Amygdala (tissue), 56 donors: ENCODE measurements around the gene SUSD2.
A peak's percentile ranks its signal among the peaks of the same experiment; 100 is the strongest.
"Not testable (repeated sequence)": the region's sequence is repeated elsewhere in the genome, so short reads cannot be mapped to it uniquely, and the experiment has no call there.

Experiments used
- DNase-seq, 56 donors: peaks; one replicate each; lab custom pipeline; 2025; lab: John Stamatoyannopoulos, UW

Gene SUSD2

GRCh38 chr22:24186892-24187670 is 5.8 kb downstream of the SUSD2 start:
- DNase-seq = no peak

DNA sequence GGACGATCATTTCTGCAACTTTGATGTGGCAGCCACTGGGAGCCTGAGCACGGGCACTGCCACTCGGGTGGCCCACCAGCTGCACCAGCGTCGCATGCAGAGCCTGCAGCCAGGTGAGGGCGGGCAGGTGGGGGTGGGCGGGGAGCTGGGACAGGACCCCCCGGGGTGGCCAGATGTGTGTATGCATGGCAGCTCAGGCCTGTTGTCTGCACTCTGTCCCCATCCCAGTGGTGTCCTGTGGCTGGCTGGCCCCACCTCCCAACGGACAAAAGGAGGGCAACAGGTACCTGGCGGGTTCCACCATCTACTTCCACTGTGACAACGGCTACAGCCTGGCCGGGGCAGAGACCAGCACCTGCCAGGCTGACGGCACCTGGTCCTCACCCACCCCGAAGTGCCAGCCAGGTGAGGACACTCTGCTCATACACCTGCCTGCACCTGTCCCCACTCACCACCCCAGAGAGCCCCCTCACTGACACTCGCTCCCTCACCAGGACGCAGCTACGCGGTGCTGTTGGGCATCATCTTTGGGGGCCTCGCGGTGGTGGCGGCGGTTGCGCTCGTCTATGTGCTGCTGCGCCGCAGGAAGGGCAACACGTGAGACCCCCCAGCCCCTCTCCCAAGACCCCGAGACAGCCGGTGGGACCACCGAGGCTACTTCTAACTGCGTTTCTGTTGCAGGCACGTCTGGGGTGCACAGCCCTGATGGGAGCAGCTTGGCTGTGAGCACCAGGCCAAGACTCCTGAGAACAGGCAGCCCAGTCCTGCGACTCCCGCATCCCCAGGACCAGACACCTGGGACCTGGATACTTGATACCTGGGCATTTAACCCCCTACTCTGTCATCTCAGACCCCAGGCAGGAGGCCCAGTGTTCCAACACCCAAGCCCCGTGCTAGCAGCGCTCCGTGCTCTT is 6.7 kb downstream of the SUSD2 start:
- no peak for DNase-seq

- no peak for DNase-seq
Observed at GRCh38 chr22:24188705-24189248, 7.5 kb downstream of the SUSD2 start.

DNA sequence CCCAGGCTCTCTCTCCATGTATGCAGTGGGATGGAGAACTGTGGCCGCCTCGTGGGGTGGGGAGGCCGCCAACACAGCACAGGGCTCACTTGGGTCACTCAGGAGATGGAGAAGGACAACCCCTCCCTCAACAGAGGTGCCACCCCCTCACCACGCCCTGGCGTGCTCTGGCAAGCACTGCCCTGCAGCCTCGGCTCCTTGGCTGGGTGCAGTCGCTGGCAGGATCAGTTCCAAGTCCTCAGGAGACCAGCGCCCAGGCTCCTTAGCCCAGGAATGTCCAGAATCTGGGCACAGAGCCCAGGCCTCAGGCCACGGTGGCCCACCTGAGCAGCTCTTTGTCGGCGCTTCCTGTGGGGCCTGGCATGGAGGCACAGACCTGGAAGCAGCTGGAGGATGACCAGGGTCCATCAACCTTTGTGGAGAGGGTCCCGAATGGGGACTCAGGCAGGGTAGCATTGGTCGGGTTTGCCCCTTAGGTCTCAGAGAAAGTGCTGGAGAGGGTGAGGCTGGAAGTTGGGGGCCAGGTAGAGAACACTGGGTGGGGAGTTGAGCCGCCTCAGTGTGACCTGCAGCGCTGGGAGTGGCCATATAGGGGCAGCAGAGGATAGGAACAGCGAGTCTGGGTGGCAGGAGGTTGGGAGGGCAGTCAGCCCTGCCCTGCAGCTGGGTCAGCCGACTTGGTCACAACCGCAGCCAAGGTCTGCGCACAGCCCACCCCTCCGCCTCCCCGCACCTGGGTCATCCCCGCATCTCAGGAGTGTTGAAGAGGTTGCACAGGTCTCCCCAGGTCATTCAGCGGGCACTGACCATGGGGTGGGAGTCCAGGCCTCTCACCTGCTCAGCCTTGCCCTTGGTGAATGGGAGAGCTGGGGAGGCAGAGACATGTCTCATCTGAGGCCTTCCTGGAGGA is 8.2 kb downstream of the SUSD2 start:
- peak in 20 of 56 donors; percentile 8 to 51 (median 27) for DNase-seq

GRCh38 chr22:24190159-24190540 is 8.9 kb downstream of the SUSD2 start:
- no peak for DNase-seq

- DNase-seq = no peak
Observed at GRCh38 chr22:24190596-24191208, 9.4 kb downstream of the SUSD2 start.

DNA sequence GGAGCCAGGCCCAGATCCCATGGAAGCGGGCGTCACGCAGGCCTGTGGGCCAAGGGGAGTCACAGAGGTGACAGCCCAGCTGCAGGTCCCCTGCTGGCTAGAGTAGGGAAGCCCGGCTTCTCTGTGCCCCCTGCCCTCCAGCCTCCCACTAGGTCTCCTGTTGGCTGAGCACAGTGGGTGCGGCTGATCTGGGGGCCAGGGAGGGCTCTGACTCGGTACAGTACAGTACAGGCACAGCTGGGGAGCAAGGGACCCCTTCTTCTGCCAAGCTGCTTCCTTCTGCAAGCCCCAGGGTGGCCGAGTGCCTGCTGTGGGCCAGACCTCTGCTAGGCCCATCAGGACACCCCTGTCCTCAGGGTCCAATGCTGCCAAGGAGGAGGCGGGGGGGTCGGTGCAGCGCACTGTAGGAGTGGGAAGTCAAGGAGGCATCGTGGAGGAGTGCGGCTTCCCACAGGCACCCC is 10.1 kb downstream of the SUSD2 start:
- DNase-seq = no peak

- DNase-seq = no peak
Observed at GRCh38 chr22:24191893-24192292, 10.6 kb downstream of the SUSD2 start.

DNA sequence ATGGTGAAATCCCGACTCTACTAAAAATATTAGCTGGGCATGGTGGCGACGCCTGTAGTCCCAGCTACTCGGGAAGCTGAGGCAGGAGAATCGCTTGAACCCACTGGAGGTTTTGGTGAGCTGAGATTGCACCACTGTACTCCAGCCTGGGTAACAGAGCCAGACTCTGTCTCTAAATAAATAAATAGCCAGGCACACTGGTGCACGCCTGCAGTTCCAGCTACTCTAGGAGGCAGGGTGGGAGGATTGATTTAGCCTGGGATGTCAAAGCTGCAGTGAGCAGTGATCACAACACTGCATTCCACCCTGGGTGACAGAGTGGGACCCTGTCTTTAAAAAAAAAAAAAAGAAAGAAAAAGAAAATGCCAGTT is 17.4 kb downstream of the SUSD2 start:
- no peak for DNase-seq

DNA sequence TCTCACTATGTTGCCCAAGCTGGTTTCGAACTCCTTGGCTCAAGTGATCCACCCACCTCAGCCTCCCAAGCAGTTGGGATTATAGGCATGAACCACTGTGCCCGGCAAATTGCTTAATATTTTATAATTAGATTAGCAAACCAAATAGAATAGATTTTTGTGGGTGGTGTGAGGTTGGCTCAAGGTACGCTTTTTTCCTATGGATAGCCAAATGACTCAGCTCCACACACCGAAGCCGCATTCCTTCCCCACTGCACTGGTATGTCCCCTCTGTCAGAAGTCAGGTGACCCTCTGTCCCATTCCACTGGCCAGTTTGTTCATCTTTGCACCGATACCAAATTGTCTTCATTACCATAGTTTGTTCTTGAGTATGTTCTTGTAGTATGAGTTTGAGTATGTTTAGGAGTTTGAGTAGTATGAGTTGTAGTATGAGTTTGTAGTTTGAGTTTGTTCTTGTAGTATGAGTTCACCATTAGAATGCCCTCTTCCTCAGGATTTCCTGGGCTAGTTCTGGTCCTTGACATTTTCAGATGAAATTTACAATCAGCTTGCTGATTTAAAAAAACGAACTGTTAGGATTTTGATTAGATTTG is 19.4 kb downstream of the SUSD2 start:
- no peak for DNase-seq

DNA sequence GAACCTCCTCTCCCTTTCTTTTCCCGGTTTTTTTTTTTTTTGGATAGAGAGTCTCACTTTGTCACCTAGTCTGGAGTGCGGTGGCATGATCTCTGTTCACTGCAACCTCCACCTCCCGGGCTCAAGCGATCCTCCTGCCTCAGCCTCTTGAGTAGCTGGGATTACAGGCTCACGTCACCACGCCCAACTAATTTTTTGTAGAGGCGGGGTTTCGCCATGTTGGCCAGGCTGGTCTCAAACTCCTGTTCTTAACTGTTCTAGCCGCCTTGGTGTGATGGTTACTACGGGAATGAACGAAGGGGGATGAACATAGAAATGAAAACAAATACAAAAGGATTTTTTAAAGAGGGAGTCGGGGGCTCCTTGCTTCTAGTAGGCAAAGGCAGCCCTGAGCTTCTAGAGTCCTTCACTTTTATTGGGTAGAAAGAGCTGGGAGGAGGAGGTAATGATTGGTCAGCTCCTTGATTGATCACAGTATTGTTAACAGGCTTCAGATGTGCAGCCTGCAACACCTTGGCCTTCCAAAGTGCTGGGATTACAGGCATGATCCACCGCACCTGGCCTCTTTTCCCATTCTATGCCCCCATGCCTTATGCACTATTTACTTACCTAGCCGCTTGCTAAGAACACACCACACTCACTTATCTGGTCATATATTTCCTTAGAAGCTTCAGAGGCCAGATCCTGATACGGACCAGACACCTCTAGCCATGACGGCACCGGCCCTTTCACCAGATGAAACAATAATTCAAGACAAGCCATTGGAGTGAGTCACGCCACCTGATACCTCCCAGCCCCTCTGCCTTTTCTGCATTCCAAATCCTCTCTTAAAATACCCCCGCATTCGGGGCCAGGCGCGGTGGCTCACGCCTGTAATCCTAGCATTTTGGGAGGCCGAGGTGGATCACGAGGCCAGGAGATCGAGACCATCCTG is 20.7 kb downstream of the SUSD2 start:
- DNase-seq = no peak

DNA sequence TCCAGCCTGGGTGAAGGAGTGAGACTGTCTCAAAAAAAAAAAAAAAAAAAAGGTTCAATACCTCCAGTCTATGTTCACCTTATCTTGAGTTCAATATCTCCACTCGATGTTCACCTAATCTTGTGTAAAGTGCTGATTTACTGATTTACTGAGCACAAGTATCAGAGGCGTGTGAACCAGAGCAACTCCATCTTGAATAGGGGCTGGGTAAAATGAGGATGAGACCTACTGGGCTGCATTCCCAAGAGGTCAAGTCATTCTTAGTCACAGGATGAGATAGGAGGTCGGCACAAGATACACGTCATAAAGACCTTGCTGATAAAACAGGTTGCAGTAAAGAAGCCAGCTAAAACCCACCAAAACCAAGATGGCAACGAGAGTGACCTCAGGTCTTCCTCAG is 22.6 kb downstream of the SUSD2 start:
- not testable (repeated sequence) for DNase-seq

- DNase-seq = no peak
Observed at GRCh38 chr22:24205438-24206195, 24.3 kb downstream of the SUSD2 start.

DNA sequence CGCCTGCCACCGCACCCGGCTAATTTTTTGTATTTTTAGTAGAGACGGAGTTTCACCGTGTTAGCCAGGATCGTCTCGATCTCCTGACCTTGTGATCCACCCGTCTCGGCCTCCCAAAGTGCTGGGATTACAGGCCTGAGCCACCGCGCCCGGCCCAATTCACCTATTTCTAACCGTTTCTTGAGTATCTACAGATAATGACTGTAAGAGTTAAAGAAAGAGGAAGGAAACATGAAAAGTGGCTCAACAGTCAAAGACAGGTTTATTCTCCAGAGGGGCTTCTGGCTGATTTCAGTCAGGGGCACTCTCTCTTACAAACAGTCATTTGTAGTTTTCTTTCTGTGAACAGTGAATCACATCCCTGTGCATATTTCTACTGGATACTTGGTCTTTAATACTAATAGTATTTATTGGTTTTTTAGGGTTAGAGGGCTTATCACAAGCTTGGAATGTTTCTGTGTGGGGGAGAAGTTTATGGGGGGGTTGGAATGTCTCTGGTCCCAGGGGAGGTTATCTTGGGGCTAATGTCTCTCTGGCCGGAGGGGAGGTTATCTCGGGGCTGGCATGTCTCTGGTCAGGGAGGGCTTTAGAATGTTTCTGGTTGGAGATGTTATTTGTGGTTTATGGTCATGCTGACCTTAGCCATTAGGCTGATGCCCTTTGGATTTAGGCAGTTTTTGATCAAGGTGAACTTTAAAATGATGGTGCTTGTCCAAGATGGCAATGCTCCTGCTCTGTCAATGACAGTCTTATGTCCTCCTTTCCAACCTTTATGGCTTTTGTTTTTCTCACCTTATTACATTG is 25.4 kb downstream of the SUSD2 start:
- not testable (repeated sequence) for DNase-seq

DNA sequence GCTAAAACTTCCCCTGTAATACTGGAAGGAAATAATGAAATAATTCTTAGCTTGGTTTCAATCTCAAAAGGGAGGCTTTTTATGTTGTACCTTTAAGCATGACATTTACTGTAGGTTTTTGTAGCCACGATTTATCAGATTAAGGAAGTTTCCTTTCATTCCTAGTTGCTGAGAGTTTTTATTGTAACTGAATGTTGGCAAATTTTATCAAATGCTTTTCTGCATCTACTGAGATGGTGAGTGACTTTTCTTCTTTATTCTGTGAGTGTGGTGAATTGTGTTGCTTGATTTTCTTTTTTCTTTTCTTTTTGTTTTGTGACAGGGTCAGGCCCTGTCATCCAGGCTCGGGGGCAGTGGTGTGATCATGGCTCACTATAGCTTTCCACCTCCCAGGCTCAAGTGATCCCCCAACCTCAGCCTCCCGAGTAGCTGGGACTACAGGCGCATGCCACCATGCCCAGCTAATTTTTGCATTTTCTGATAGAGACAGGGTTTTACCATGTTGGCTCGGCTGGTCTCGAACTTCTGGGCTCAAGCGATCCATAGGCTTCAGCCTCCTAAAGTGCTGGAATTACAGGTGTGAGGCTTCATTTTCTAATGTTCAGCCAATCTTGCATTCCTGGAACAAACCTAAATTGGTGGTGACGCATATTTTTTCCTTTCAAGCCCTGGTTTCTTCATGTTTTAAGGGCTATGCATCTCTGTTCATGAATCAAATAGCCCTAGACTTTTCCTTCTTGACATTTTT is 26.2 kb downstream of the SUSD2 start:
- DNase-seq = no peak
